Activated CD8-positive, alpha-beta memory T cell treated with anti-CD3 and anti-CD28 coated beads, Interleukin-2, amount 50 U/mL, for 1 hour (primary cell): ENCODE measurements around the gene TMEM131L.
"Not testable (repeated sequence)": the region's sequence is repeated elsewhere in the genome, so short reads cannot be mapped to it uniquely, and the experiment has no call there.

Experiments
- DNase-seq: peaks from one replicate; pipeline ENCODE4 v3.0.0-alpha.2; 2020; ENCODE audit errors: extremely low read depth

Gene TMEM131L

DNA sequence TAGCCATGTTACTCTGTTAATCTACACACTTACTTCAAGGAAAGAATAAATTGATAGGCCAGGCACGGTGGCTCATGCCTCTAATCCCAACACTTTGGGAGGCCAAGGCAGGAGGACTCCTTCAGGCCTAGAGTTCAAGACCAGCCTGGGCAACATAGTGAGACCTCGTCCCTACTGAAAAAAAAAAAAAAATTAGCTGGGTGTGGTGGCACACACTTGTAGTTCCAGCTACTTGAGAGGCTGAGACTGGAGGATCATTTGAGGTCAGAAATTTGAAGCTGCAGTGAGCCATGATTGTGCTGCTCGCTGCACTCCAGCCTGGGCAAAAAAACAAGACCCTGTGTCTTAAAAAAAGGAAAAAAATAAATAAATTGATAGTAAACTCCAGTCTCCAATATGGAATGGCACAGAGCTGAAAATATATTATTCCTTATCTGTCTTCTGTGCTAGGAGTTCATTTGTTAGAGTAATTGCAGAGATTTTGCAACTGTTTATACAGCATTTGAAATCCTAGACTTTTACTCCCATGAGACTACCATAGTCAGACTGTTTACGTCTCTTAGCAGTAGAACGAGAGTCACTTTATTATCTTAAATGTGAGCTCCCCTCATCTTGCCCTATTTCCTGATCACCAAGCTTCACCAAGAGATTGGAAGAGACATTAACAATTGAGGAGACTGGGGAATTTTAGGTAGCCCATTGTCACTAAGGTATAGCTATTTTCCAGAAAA, 18.8 kb upstream of the TMEM131L start:
- DNase-seq = no peak

GRCh38 chr4:153448003-153448731, 18.0 kb upstream of the TMEM131L start:
- no peak for DNase-seq

GRCh38 chr4:153449338-153449737, 16.8 kb upstream of the TMEM131L start:
- no peak for DNase-seq

DNA sequence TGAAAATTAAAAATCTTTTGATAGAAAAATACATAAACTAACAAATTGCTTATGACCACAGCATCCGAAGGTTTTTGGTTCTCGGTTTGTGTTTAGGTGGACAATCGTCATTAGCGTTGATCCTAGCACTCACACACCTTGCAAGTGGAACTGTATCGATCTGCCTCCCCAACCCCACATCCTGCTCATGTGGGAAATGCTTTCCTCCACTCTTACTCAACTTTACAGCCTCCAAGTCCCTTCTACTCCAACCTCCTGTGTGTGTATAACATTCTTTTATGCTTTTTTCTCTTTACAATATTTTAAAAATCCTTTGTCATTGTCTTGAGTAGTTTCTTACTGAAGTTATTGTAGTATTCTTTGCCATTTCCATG, 15.6 kb upstream of the TMEM131L start:
- DNase-seq = no peak

DNA sequence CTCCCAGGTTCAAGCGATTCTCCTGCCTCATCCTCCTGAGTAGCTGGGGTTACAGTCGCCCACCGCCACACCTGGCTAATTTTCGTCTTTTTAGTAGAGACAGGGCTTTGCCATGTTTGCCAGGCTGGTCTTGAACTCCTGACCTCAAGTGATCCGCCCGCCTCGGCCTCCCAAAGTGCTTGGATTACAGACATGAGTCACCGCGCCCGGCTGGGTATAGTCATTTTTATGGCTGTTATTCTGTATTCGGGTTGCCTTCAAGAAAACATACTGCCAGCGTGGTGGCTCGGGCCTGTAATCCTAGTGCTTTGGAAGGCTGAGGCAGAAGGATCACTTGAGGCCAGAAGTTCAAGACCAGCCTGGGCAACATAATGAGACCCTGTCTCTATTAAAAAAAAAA, 15.0 kb upstream of the TMEM131L start:
- not testable (repeated sequence) for DNase-seq

- DNase-seq = no peak
Measured at GRCh38 chr4:153451911-153452657, 14.1 kb upstream of the TMEM131L start.

DNA sequence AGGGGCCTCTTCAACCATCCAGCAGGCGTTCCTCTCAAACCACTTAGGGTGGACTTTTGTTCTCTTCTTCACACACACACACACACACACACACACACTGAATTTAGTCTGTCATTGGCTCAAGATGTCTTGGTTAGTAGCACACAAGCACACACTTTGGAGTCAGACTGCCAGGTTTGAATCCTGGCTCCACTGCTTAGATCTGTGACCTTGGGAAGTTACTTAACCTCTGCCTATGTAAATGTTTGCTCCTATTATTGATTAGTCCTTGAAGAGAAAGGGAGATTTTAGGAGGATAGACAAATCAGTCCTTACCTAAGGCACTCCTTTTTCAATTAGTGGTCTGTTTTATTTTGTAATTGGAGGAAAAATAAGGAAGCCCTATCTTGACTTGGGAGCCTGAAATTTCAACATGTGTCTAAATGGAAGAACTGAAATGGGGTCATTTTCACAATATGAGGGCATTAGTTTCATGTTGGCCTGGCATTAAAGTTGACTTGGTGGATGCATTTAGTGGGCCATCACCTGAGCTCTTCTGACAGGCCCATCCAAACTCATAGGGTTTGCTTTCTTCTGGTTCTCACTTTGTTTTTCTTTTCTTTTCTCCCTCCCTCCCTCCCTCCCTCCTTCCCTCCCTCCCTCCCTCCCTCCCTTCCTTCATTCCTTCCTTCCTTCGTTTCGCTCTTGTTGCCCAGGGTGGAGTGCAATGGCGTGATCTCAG, 13.3 kb upstream of the TMEM131L start:
- no peak for DNase-seq

DNA sequence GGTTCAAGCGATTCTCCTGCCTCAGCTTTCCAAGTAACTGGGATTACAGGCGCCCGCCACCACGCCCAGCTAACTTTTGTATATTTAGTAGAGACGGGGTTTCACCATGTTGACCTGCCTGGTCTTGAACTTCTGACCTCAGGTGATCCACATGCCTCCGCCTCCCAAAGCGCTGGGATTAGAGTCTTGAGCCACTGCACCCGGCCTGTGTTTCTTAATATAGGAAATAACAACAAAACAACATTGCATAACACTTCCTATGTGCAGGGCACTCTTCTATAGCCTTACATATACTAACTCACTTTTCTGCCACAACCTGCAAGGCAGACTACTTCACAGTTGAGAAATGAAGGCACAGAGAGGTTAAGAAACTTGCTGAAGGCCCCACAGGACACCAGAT, 12.8 kb upstream of the TMEM131L start:
- no peak for DNase-seq

DNA sequence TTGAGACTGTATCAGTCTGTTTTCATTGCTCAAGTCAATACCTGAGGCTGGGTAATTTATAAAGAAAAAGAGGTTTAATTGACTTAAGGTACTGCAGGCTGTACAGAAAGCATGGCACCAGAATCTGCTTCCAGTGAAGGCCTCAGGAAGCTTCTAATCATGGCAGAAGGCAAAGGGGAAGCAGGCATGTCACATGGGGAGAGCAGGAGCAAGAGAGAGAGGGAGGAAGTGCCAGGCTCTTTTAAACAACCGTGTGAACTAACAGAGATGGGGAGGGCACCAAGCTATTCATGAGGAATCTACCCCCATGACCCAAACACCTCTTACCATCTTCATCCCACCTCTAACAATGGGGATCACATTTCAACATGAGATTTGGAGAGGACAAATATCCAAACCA, 7.2 kb upstream of the TMEM131L start:
- DNase-seq = no peak

GRCh38 chr4:153461549-153461948, 4.6 kb upstream of the TMEM131L start:
- DNase-seq = not testable (repeated sequence)

DNA sequence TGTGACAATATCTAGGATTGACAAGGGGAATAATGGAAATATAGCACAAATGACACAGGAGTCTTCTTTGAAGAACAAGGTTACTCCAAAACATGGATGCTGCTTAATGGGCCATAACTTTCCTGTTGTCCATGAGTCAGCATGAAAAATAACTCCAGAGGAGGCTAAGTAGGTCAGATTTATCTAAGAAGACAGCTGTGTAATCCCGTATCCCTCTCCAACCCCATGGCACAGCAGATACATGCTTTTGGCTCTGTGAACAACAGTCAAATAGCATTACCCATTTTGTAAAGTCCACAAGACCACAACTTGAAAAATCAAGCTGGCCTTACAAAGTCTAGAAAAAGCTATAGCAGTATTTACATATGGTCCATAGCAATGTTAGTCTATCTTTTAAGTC, 2.1 kb upstream of the TMEM131L start:
- DNase-seq = no peak

DNA sequence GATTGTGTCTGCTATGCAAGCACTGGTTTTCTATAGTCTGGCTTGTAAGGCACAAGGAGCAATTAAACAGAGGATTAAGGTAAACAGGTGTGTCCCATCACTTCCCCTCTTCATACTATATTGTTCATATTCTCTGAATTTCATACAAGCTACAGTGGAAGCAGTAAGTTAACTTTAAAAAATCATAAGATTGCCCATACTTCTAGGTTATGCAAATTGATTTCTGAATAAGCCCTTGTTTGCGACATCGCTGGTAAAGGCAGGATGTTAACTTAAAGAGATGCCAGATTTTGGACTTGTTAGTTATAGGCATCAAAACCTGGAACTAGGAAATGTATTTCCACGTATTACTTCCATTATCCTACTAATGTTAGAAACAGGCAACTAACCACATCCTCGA, 1.0 kb upstream of the TMEM131L start:
- no peak for DNase-seq

- no peak for DNase-seq
Measured at GRCh38 chr4:153465615-153466080, 512 bp upstream of the TMEM131L start.

DNA sequence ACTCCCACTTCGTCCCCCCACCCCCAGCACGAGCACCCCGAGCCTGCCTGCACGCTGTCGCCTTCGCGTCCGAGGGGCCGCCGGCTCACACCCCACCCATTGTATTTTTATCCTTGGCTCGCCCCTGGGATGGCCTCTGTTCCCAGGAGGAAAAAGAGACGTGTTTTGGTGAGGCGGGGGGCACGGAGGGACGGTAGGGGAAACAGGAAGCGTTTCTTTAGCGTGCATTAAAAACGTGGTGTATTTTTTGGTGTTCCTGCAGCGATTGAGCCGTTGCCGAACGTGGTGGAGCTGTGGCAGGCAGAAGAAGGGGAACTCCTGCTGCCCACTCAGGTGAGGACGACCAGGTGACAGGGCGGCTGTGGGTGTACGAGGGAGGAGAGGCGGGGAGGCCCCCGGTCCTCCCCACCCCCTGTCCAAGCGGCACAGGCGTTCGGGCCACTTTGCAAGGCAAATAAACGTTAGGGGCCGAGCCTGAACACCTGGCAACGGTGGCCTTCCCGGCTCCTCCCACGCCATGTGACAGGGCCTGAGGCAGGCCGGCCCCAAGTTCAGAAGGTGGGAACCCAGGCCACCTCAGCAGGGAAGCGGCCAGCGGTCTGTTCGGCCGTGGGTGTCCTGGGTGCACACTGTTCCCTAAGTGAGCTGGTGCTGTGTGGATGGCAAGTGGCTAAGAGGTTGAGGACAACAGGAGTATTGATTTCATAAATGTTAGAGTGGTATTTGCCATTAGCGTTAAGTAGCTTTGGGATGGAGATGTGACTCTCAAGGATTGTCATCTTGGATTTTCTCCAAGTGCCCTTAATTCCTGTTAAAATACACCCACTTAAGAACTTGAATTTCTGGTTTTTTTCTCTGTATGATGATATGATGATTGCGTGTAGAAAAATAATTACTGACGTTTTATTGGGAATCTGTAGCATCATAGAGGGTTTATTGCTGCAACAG, 1.1 kb downstream of the TMEM131L start:
- no peak for DNase-seq

DNA sequence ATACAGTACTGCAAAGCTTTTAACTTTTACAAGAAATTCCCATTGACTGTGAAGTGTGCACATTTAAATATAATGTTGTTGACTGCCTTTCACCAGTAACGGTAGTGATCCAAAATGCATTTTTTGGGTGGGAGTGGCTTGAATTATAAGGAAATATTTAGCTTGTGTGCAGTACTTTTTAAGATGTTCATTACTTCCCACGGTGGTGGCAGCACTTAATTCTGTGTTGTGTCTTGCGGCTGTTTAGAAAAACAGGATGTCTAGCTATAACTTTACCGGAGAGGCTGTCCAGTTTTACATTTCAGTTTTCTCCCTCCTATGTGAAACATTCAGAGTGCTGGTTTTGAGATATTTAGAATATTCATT, 1.7 kb downstream of the TMEM131L start:
- no peak for DNase-seq

- DNase-seq = no peak
Measured at GRCh38 chr4:153468587-153468986, 2.4 kb downstream of the TMEM131L start.

DNA sequence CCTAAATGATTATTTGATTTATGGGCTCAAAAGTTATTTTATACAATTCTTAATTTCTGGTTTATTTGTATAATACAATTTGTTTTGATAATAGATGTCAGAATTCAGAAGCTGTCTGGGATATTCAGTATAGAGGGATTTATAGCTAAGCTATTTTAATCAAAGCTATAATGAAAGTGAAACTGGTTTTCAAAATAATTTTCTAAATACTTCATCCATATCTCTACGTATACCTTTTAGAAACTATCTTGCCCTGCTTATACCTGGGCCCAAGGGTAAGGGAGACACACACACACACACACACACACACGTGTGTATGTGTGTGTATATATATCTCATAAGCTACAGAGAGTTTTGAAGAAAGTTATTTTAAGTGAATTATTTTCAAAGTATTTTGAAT, 2.9 kb downstream of the TMEM131L start:
- no peak for DNase-seq

GRCh38 chr4:153471071-153471697, 5.0 kb downstream of the TMEM131L start:
- not testable (repeated sequence) for DNase-seq

DNA sequence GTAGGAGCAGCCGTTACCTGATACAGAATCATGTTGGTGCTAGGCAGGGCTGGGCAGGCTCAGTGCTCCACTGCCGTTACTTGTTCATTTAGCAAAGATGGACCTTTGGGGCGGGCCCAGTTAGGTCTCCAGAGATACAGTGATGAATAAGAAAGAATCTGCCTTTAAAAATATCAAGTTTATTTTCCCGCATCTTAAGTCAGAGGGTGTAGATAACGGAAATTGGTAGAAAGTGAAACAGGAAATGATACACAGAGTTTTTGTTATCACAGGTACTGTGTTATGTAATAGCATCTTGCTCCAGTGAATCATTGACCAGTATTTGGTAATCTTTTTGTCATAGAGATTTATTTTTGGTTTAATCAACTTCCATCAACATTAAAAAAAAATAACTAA, 5.5 kb downstream of the TMEM131L start:
- DNase-seq = no peak
